HG02763 (cell line): ENCODE data around the gene ZGPAT.

Experiments used
- ATAC-seq: cut with Tn5 transposase; IDR thresholded peaks from one replicate; pipeline ENCODE4 v1.9.1; 2021; ENCODE audit warnings: mild to moderate bottlenecking, moderate library complexity; ENCODE audit not compliant: unreplicated experiment

Gene ZGPAT

DNA sequence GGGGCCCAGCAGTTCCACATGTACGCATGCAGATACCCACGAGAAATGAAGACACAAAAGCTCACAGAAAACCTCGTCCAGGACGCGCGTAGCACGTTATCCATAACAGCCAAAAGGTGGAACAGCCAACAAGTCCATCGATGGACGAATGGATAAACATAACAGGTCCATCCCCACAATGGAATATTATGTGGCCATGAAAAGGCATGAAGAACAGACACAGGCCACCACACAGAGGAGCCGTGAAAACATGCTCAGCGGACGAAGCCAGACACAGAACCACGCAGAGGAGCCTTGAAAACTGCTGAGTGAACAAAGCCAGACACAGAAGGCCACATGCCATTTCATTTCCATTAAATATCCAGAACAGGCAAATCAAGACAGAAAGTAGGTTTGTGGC, 69.8 kb downstream of the ZGPAT start:
- no peak for ATAC-seq

DNA sequence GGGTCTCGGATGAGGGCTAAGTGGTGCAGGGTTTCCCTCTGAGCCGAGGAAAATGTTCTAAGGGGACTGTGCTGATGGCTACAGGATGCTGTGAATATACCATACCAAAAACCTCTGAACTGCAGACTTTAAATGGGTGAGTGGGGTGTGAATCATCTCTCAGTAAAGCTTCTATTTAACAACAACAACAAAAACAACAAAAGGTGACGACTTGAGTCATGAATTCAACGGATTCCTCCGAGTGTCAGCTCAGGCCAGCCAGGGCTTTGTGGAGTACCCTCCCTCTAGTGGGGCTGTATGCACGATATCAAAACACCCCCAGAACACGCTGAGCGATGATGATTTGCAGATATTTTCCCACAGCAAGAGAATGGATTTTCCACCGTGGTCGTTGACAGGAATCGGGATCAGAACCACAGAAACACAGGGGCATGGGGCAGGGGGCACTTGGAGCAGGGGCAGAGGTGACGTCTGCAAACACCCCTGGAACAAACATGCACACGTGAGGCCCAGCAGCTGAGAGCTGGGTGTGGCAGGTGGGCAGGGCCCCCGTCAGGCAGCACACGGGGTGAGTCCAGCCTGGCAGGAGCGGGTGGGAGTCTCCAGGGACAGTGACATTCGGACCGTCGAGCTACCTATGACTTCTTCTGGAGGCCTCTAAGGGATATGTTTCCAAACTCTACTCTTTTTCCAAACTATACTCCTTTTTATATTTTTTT, 70.4 kb downstream of the ZGPAT start:
- ATAC-seq: no peak

GRCh38 chr20:63778857-63779256, 71.0 kb downstream of the ZGPAT start:
- ATAC-seq: no peak

- ATAC-seq: no peak
These were observed 73.3 kb downstream of the ZGPAT start for GRCh38 chr20:63781181-63781580.

DNA sequence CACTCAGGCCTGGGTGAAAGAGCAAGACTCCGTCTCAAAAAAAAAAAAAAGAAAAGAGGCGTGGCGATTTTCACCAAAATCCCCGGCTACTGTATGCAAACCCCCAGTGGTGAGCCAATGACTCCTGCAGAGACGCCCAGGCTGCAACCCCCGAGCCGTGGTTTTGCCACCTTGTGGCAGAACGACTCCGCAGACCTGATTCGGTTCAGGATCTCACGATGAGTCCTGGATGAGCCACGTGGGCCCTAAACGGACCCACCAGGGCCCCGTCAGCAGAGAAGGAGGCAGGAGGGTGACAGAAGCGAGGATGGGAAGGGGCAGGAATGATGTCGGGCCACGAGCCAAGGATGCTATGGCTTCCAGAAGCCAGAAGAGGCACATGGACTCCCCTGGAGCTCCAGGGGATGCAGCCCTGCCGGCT, 74.2 kb downstream of the ZGPAT start:
- ATAC-seq: no peak

GRCh38 chr20:63782521-63782971, 74.7 kb downstream of the ZGPAT start:
- no peak for ATAC-seq

DNA sequence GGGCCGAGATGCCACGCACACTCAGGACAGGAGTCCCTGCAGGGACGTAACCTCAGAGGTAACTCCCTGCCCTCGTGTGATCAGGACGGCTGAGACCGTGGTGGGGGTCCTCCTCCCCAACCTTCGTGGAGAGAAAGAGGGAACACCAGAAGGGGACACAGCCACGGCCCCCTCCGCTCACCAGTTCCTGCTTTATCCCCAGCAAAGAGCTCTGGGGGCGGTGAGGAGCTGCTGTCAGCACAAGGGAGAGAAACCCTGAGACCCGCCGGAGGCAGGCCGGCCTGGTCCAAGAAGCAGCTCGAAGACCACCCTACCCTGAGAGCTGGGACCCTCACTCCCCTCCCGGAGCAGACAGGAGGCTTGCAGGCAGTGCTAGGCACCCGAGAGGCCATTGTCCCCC, 76.1 kb downstream of the ZGPAT start:
- no peak for ATAC-seq

- ATAC-seq: no peak
These were observed 77.9 kb downstream of the ZGPAT start for GRCh38 chr20:63785691-63786131.
